HEK293T (cell line): ENCODE data around the gene ZNF385C.

Source experiments
- CTCF ChIA-PET: fragments of 350-600 bp; formaldehyde crosslinking; extraction: SDS; loops from one replicate; lab custom pipeline; 2021; ENCODE audit warnings: antibody characterized with exemption, inconsistent platforms; lab: Yijun Ruan, JAX
- POLR2A ChIA-PET: fragments of 350-600 bp; formaldehyde crosslinking; extraction: SDS; loops from one replicate; lab custom pipeline; 2020; ENCODE audit warnings: antibody characterized with exemption, inconsistent platforms; lab: Yijun Ruan, JAX
- DNase-seq: peaks from one replicate; pipeline ENCODE4 v3.0.0; 2012; ENCODE audit warnings: mixed read lengths; ENCODE audit errors: extremely low spot score
- ARNT ChIP-seq: fragments of 450-650 bp; IDR thresholded peaks from 2 replicates; pipeline ENCODE4 v1.6.1; 2017; ENCODE audit warnings: mild to moderate bottlenecking
- BHLHE40 ChIP-seq: fragments of 450-650 bp; IDR thresholded peaks from 2 replicates; pipeline ENCODE4 v1.6.1; 2016; ENCODE audit warnings: mild to moderate bottlenecking, moderate library complexity, borderline replicate concordance
- CTBP1 ChIP-seq: fragments of 450-650 bp; IDR thresholded peaks from 2 replicates; pipeline ENCODE4 v1.6.1; 2016; ENCODE audit warnings: borderline replicate concordance
- ELF4 ChIP-seq: fragments of 450-650 bp; IDR thresholded peaks from 2 replicates; pipeline ENCODE4 v1.6.1; 2017; ENCODE audit warnings: antibody characterized with exemption
- FOXA1 ChIP-seq: fragments of 450-650 bp; IDR thresholded peaks from 2 replicates; pipeline ENCODE4 v1.6.1; 2016; ENCODE audit warnings: mild to moderate bottlenecking
- FOXK2 ChIP-seq: fragments of 450-650 bp; IDR thresholded peaks from 2 replicates; pipeline ENCODE4 v1.6.1; 2016; ENCODE audit warnings: mild to moderate bottlenecking
- FOXM1 ChIP-seq: fragments of 450-650 bp; IDR thresholded peaks from 2 replicates; pipeline ENCODE4 v1.6.1; 2017; ENCODE audit warnings: mild to moderate bottlenecking, borderline replicate concordance
- HDGF ChIP-seq: fragments of 450-650 bp; IDR thresholded peaks from 2 replicates; pipeline ENCODE4 v1.6.1; 2017; ENCODE audit warnings: antibody characterized with exemption, borderline replicate concordance
- L3MBTL2 ChIP-seq: fragments of 450-650 bp; conservative IDR thresholded peaks from 2 replicates; pipeline ENCODE4 v1.6.1; 2016; ENCODE audit warnings: mild to moderate bottlenecking
- LEF1 ChIP-seq: fragments of 450-650 bp; IDR thresholded peaks from 2 replicates; pipeline ENCODE4 v1.6.1; 2017; ENCODE audit warnings: mild to moderate bottlenecking, borderline replicate concordance
- NFRKB ChIP-seq: fragments of 450-650 bp; IDR thresholded peaks from 2 replicates; pipeline ENCODE4 v1.6.1; 2016; ENCODE audit warnings: mild to moderate bottlenecking, moderate library complexity
- SP1 ChIP-seq: fragments of 450-650 bp; IDR thresholded peaks from 2 replicates; pipeline ENCODE4 v1.6.1; 2017
- SUZ12 ChIP-seq: fragments of 450-650 bp; IDR thresholded peaks from 2 replicates; pipeline ENCODE4 v1.6.1; 2016; ENCODE audit warnings: mild to moderate bottlenecking
- TARDBP ChIP-seq: fragments of 450-650 bp; IDR thresholded peaks from 2 replicates; pipeline ENCODE4 v1.6.1; 2016
- ZNF384 ChIP-seq: fragments of 450-650 bp; IDR thresholded peaks from 2 replicates; pipeline ENCODE4 v1.6.1; 2016
- TF ChIP-seq, protein P1 (sequence below): fragments of 450-650 bp; IDR thresholded peaks from 2 replicates; pipeline ENCODE4 v1.6.1; 2016

The ZNF385C gene

DNA sequence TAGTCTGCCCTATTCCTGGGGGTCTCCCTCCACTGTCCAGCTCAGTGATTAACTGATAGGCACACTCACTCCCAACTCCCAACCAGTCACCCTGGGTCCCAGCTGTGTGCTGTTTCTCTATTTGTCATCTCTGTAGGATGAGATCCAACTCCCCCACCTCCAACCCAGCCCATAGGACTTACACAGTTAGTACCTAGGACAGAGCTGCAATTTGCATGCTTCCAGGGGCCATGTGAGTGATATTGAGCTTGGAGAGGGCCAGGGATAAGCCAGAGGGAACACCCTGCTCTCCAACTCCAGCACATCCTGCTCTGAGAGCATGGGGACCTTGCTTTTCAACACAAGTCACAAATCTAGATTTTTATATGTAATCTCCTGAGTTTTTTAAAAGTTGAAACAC, 56.7 kb downstream of the ZNF385C start:
- no peak for DNase-seq
- TF ChIP-seq, protein P1, sequence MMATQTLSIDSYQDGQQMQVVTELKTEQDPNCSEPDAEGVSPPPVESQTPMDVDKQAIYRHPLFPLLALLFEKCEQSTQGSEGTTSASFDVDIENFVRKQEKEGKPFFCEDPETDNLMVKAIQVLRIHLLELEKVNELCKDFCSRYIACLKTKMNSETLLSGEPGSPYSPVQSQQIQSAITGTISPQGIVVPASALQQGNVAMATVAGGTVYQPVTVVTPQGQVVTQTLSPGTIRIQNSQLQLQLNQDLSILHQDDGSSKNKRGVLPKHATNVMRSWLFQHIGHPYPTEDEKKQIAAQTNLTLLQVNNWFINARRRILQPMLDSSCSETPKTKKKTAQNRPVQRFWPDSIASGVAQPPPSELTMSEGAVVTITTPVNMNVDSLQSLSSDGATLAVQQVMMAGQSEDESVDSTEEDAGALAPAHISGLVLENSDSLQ, result no peak
- TF ChIP-seq TARDBP, result no peak
- no peak for TF ChIP-seq LEF1
- no peak for TF ChIP-seq L3MBTL2
- no peak for TF ChIP-seq ELF4
- ChIA-PET POLR2A (interaction anchor here (0.7 to 3.4 kb wide), 5 partner anchors 12 to 352 kb away, joined by 3 to 23 read pairs (median 4); partner anchors contain the start of genes CNP, DNAJC7 and NKIRAS2), CTCF (interaction anchor here (0.6 to 1.8 kb wide), 4 partner anchors 10 to 77 kb away, joined by 3 to 4 read pairs (median 3); no protein-coding TSS in a partner anchor)

DNA sequence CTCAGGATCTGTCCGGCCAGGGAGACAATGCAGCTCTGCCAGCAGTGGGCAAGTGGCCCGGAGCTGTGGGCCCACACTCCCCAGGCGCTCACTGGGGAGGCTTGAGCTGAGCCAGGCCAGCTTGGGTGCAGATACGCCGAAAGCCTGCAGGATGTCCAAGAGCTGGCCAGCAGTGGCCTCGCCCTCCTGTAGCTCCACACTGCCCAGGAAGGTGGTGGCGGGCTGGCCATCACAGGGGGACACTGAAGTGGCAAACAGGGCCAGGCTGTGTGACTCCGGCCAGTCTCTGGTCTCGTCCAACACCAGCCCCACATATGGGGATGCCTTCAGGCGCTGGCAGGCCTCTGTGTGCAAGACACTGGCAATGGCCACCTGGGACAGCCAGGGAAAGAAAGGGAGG, 57.5 kb downstream of the ZNF385C start:
- DNase-seq, result no peak
- ChIA-PET POLR2A (interaction anchor here (0.7 to 3.4 kb wide), 6 partner anchors 12 to 351 kb away, joined by 3 to 23 read pairs (median 4); partner anchors contain the start of genes CNP, DNAJC7 and NKIRAS2), CTCF (interaction anchor here (0.6 to 1.8 kb wide), 5 partner anchors 9 to 78 kb away, joined by 3 to 5 read pairs (median 3); no protein-coding TSS in a partner anchor)

DNA sequence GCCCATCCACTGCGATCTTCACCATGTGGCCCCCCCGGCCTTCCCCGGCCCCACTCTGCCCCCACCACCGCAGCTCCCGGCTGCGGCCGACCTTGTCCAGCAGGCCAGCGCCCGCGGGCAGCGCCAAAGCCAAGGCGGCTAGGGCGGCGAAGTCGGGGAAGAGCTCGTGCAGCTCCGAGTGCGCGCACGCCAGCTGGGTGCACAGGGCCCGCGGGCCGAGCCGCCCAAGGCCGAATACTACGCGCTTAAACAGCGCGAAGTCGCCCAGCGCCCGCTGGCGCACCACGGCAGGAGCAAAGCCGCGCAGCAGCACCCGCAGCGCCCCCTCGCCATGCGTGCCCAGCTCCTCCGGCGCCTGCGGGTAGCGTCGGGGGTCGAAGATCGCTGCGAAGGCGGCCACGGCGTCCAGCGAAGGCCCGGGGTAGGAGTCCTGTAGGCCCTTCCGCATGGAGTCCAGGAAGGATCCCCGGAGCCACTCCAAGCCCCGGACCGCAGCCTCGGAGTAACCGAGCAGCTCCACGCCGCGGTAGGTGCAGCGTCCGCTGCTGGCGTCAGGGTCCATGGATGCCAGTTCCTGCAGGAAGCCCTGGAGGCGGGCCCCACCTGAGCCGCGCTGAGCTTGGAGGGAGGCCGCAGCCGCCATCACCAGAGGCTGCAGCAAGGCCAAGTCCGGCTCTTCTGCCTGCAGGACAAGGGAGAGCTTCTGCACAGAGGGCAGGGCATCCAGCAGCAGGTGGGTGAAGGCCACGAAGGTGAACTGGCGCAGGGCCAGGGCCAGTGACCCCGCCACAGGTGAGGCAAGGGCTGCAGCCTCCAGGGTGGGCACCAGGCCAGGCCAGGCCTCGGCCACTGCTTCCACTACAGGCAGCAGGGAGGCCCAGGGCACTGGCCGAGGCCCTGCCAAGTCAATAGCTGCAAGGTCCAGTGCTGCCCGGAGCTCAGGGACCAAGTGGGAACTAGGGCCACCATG, 58.2 kb downstream of the ZNF385C start:
- POLR2A ChIA-PET, result interaction anchor here (1.1 to 3.4 kb wide), 4 partner anchors 20 to 81 kb away, joined by 3 to 23 read pairs (median 5); partner anchors contain the start of genes CNP, DNAJC7, KAT2A and NKIRAS2

More for the DNA sequence above, 57.5 kb downstream of the ZNF385C start:
- TF ChIP-seq SUZ12 (no peak), HDGF (no peak), TARDBP (no peak), LEF1 (no peak), FOXK2 (no peak), FOXA1 (no peak), ELF4 (no peak), FOXM1 (no peak), L3MBTL2 (no peak), ZNF384 (no peak), ARNT (no peak), SP1 (no peak), CTBP1 (no peak), BHLHE40 (no peak), NFRKB (no peak)
- TF ChIP-seq, protein P1, result no peak

DNA sequence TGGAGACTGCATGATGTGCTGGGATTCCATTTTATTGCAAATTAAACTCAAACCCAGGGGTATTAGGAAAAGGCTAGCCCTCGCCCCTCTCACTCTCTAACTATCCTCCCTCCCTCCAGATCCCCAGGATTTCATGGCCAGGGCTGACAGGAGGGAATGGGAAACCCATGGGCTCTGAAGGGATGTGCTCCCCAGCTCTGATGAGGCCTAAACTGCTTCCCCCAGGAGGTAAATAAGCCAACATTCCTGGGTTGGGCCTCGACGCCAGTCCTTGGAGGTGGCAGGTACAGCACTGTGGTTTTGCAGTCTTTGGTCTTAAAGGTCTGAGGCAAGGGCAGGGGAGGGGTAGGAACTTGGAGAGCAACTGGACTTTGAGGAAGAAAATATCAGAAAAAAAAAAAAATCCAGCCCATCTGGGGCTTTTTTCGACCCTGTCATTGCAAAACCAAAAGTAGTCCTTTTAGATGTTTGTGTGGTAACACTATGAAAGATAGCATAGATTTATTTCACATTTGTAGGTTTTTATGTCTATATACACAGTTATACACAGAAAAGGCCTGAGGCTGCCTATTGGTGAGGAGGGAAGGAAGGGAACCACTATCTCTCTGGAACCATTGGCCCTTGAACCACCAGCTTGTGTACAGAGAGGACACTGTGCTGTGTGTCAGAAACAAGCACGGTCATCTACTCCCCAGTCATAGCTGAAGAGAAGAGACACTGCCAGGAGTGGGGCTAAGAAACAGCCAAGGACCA, 59.9 kb downstream of the ZNF385C start:
- TF ChIP-seq ZNF384 (no peak), LEF1 (no peak), FOXA1 (no peak), ELF4 (no peak), FOXK2 (no peak), SUZ12 (no peak), ARNT (no peak), HDGF (no peak), CTBP1 (no peak), TARDBP (no peak), SP1 (no peak), FOXM1 (no peak), L3MBTL2 (no peak), BHLHE40 (no peak), NFRKB (no peak)
- TF ChIP-seq, protein P1, result no peak
- ChIA-PET CTCF (no interaction called here), POLR2A (interaction anchor here (1.1 to 3.4 kb wide), 2 partner anchors 21 to 82 kb away, joined by 3 to 23 read pairs; partner anchors contain the start of genes DNAJC7 and KAT2A)
- no peak for DNase-seq

More for the DNA sequence above, 58.2 kb downstream of the ZNF385C start:
- DNase-seq, result no peak
- no peak for TF ChIP-seq SUZ12
- TF ChIP-seq TARDBP, result no peak
- TF ChIP-seq NFRKB, result no peak
- TF ChIP-seq BHLHE40, result no peak
- TF ChIP-seq, protein P1, result no peak
- no peak for TF ChIP-seq ELF4
- no peak for TF ChIP-seq SP1
- TF ChIP-seq ARNT, result no peak
- no peak for TF ChIP-seq FOXM1
- TF ChIP-seq CTBP1, result no peak
- TF ChIP-seq ZNF384, result no peak
- no peak for TF ChIP-seq HDGF
- TF ChIP-seq FOXA1, result no peak
- TF ChIP-seq L3MBTL2, result no peak
- TF ChIP-seq LEF1, result no peak
- CTCF ChIA-PET, result interaction anchor here (1.8 kb wide), 2 partner anchors 9 to 12 kb away, joined by 4 to 5 read pairs; no protein-coding TSS in a partner anchor
